Endothelial cell of umbilical vein (primary cell): ENCODE data around the gene RNH1. TPM values are rescaled to one million over a fixed set of nuclear protein-coding genes. Genes with fewer than 3 reads are reported as not detected.

ENCODE experiments used
- BruUV-seq: library from RNA; stranded (reverse); fragments of 400-500 nt; replicated peaks from 2 replicates; lab custom pipeline; 2021; lab: Mats Ljungman, UMichigan
- CTCF ChIA-PET: fragments of 300-600, 350-600 bp; sonication (Branson Sonifier 250); formaldehyde crosslinking; loops from one replicate; lab custom pipeline; 2021; ENCODE audit warnings: antibody characterized with exemption, inconsistent platforms; lab: Charles Lee
- POLR2A ChIA-PET: fragments of 300-600, 350-600 bp; sonication (Branson Sonifier 250); formaldehyde crosslinking; loops from one replicate; lab custom pipeline; 2021; ENCODE audit warnings: antibody characterized with exemption, inconsistent platforms; lab: Charles Lee
- DNase-seq: peaks from one replicate; pipeline ENCODE4 v3.0.0-alpha.2; 2011; ENCODE audit warnings: low read depth, low spot score
- FAIRE-seq: peaks from 2 replicates; lab custom pipeline; 2011; peaks lifted over from hg19 to GRCh38; lab: Jason Lieb, UNC
- H2AFZ ChIP-seq: 2 replicates; pipeline ENCODE4 v1.6.0; 2012; ENCODE audit warnings: low read depth, low read length, control low read depth, inconsistent platforms
- H3K27ac ChIP-seq: 2 replicates; pipeline ENCODE4 v1.5.1; 2011; ENCODE audit warnings: low read depth, mild to moderate bottlenecking, control low read depth, low read length, moderate library complexity; ENCODE audit not compliant: insufficient read depth
- H3K27me3 ChIP-seq, 2 experiments: 2 replicates each; pipeline versions ENCODE4 v1.6.0 to v1.6.1; 2011; ENCODE audit warnings: low read length in 2 of 2, mixed read lengths in 1 of 2; ENCODE audit not compliant: control insufficient read depth in 2 of 2, insufficient read depth in 2 of 2
- H3K36me3 ChIP-seq, 2 experiments: 2 replicates in 1 of 2; 3 replicates in 1 of 2; pipeline ENCODE4 v1.5.1; 2011; ENCODE audit warnings: low read length in 2 of 2, mild to moderate bottlenecking in 1 of 2, moderate library complexity in 1 of 2; ENCODE audit not compliant: control insufficient read depth in 2 of 2, insufficient read depth in 2 of 2; ENCODE audit errors: extremely low read depth in 1 of 2
- H3K4me1 ChIP-seq: 3 replicates; pipeline ENCODE4 v1.5.1; 2011; ENCODE audit warnings: mild to moderate bottlenecking, low read length; ENCODE audit not compliant: control insufficient read depth, insufficient read depth; ENCODE audit errors: extremely low read depth
- H3K4me2 ChIP-seq: 2 replicates; pipeline ENCODE4 v1.6.1; 2011; ENCODE audit warnings: low read length, control low read depth, mixed read lengths; ENCODE audit not compliant: insufficient read depth
- H3K4me3 ChIP-seq, 3 experiments: fragments of 200-600 bp in 1 of 3; sonication (generic), shearing (Covaris generic) in 1 of 3; replicated peaks in 1 of 3; 2 replicates each; pipeline ENCODE4 v1.5.1; 2011 to 2016; ENCODE audit warnings: control low read depth in 3 of 3, low read length in 3 of 3, mild to moderate bottlenecking in 2 of 3, inconsistent platforms in 1 of 3, low read depth in 1 of 3, moderate library complexity in 1 of 3; ENCODE audit not compliant: insufficient read depth in 1 of 3
- H3K79me2 ChIP-seq: 2 replicates; pipeline ENCODE4 v1.6.0; 2012; ENCODE audit warnings: low read length, inconsistent platforms; ENCODE audit not compliant: control insufficient read depth, insufficient read depth
- H3K9ac ChIP-seq: replicated peaks from 2 replicates; pipeline ENCODE3; 2011; ENCODE audit warnings: low read length, control low read depth; ENCODE audit not compliant: insufficient read depth; ENCODE audit errors: extremely low read depth
- H3K9me1 ChIP-seq: replicated peaks from 3 replicates; pipeline ENCODE4 v1.6.0; 2011; ENCODE audit warnings: mild to moderate bottlenecking, low read length; ENCODE audit not compliant: control insufficient read depth, insufficient read depth; ENCODE audit errors: extremely low read depth
- H3K9me3 ChIP-seq: replicated peaks from 2 replicates; pipeline ENCODE4 v1.5.1; 2012; ENCODE audit warnings: low read length, inconsistent platforms; ENCODE audit not compliant: control insufficient read depth, insufficient read depth
- H4K20me1 ChIP-seq: replicated peaks from 2 replicates; pipeline ENCODE3; 2011; ENCODE audit warnings: mild to moderate bottlenecking, low read length; ENCODE audit not compliant: control insufficient read depth, insufficient read depth; ENCODE audit errors: extremely low read depth
- EZH2 ChIP-seq: IDR thresholded peaks from 2 replicates; pipeline ENCODE4 v1.6.1; 2012; ENCODE audit warnings: borderline replicate concordance, low read depth, mild to moderate bottlenecking, moderate library complexity, low read length, inconsistent platforms; ENCODE audit not compliant: severe bottlenecking
- FOS ChIP-seq: IDR thresholded peaks from 2 replicates; pipeline ENCODE4 v1.6.1; 2011; ENCODE audit warnings: mild to moderate bottlenecking, low read length, moderate library complexity, borderline replicate concordance; ENCODE audit not compliant: insufficient read depth
- GATA2 ChIP-seq: IDR thresholded peaks from 2 replicates; pipeline ENCODE4 v1.7.0; 2011; ENCODE audit warnings: low read depth, mild to moderate bottlenecking, moderate library complexity, mixed read lengths, low read length; ENCODE audit not compliant: insufficient read length, insufficient read depth
- JUN ChIP-seq: IDR thresholded peaks from 2 replicates; pipeline ENCODE4 v1.6.1; 2011; ENCODE audit warnings: borderline replicate concordance, low read depth; ENCODE audit not compliant: insufficient read length, insufficient read depth
- MYC ChIP-seq: IDR thresholded peaks from one replicate; pipeline ENCODE4 v1.6.1; 2011; ENCODE audit warnings: mild to moderate bottlenecking, low read depth, low read length
- POLR2A ChIP-seq: IDR thresholded peaks from 2 replicates; pipeline ENCODE4 v1.6.1; 2012; ENCODE audit warnings: low read depth, mild to moderate bottlenecking, control low read depth, low read length
- POLR2AphosphoS5 ChIP-seq: IDR thresholded peaks from 2 replicates; pipeline ENCODE4 v1.6.1; 2012; ENCODE audit warnings: low read depth, mild to moderate bottlenecking, control low read depth, low read length, moderate library complexity; ENCODE audit not compliant: insufficient read depth
- dilution Hi-C: fragments of 300-500 bp; cut with MboI; formaldehyde crosslinking; loops from one replicate; pipeline ENCODE4 v1.15.0; 2019; ENCODE audit warnings: low sequenced_read_pairs; ENCODE audit not compliant: extremely low pct_ligation_motif_present
- intact Hi-C: fragments of 100-400 bp; cut with micrococcal nuclease; formaldehyde crosslinking; loops from one replicate; pipeline ENCODE4 v1.10.0; 2022
- polyA plus RNA-seq, 4 experiments: library from polyadenylated mRNA; depleted of rRNA in 3 of 4; stranded (reverse) in 3 of 4; unstranded in 1 of 4; fragments of >200 nt; gene quantifications; 2 replicates each; pipeline versions ENCODE4 v1.2.1 to v1.2.3, GENCODE V29; 2011 to 2012; ENCODE audit warnings: missing spikeins in 1 of 4
- total RNA-seq: library from RNA; stranded (reverse); gene quantifications from 2 replicates; pipeline ENCODE4 v1.2.3, GENCODE V29; 2021
- TF ChIP-seq, protein P1 (sequence below), 2 donors: IDR thresholded peaks; 1 replicate in 1 of 2; 2 replicates in 1 of 2; pipeline ENCODE4 v1.5.1; 2011; ENCODE audit warnings: low read length in 2 of 2, mild to moderate bottlenecking in 2 of 2, moderate library complexity in 2 of 2, control low read depth in 1 of 2, inconsistent platforms in 1 of 2, low read depth in 1 of 2; ENCODE audit not compliant: insufficient read depth in 1 of 2; ENCODE audit errors: extremely low read depth in 1 of 2
- TF ChIP-seq, protein P2 (sequence below): IDR thresholded peaks from 2 replicates; pipeline ENCODE4 v1.6.1; 2011; ENCODE audit not compliant: insufficient read depth, insufficient read length

The RNH1 gene
- total and polyA plus RNA-seq, 2 donors (not counting 3 experiments of a cell fraction or from before 2014, with no cell fraction given): 144 to 198 TPM

DNA sequence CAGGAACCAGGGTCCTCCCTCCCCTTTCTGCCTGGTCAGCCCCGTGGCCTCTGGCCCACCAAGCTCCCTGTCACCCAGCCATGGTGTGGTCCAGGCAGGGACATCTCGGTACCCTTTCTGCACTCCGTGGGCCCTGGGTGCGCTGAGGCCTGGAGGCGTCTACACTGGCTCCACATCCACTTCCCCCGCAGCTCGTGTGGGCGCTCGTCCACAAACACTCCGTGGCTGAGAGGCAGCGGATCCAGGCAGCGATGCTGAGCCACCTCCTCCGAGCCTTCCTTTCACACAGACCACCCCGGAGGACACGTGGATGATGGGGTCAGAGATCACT, 16.1 kb downstream of the RNH1 start:
- H4K20me1 ChIP-seq: no peaks in the 10 kb centered on the region
- dilution Hi-C loops: no loop called here
- H3K9ac ChIP-seq: no peak overlapping the region
- TF ChIP-seq EZH2: no peak
- no peak for TF ChIP-seq POLR2AphosphoS5
- TF ChIP-seq JUN: no peak
- TF ChIP-seq, protein P1, sequence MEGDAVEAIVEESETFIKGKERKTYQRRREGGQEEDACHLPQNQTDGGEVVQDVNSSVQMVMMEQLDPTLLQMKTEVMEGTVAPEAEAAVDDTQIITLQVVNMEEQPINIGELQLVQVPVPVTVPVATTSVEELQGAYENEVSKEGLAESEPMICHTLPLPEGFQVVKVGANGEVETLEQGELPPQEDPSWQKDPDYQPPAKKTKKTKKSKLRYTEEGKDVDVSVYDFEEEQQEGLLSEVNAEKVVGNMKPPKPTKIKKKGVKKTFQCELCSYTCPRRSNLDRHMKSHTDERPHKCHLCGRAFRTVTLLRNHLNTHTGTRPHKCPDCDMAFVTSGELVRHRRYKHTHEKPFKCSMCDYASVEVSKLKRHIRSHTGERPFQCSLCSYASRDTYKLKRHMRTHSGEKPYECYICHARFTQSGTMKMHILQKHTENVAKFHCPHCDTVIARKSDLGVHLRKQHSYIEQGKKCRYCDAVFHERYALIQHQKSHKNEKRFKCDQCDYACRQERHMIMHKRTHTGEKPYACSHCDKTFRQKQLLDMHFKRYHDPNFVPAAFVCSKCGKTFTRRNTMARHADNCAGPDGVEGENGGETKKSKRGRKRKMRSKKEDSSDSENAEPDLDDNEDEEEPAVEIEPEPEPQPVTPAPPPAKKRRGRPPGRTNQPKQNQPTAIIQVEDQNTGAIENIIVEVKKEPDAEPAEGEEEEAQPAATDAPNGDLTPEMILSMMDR (IDR thresholded peaks at IDR 0.05; ENCODE audit: extremely low read depth in 1 of 2, insufficient read depth in 1 of 2, low read depth in 1 of 2, low read length in 2 of 2): no peak
- TF ChIP-seq MYC: no peak
- no peak for TF ChIP-seq GATA2
- TF ChIP-seq, protein P2, sequence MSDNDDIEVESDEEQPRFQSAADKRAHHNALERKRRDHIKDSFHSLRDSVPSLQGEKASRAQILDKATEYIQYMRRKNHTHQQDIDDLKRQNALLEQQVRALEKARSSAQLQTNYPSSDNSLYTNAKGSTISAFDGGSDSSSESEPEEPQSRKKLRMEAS: no peak
- TF ChIP-seq FOS: no peak
- no peak for TF ChIP-seq POLR2A
- H3K4me2 ChIP-seq: no peak overlapping the region
- BruUV-seq: TSS peak; percentile 21
- no peaks in the 10 kb centered on the region for H3K9me3 ChIP-seq
- FAIRE-seq (no peak), DNase-seq (no peak)
- peaks cover 2 to 32% of the 10 kb centered on the region in 2 experiments for H3K36me3 ChIP-seq
- no peaks in the 10 kb centered on the region for H3K4me1 ChIP-seq
- intact Hi-C loops: no loop called here
- no peaks in the 10 kb centered on the region for H3K27me3 ChIP-seq
- no peaks in the 10 kb centered on the region for H3K79me2 ChIP-seq
- H3K27ac ChIP-seq: no peak overlapping the region
- ChIA-PET POLR2A (no interaction called here), CTCF (no interaction called here)
- no peaks in the 10 kb centered on the region for H3K9me1 ChIP-seq
- H3K4me3 ChIP-seq: no peak overlapping the region
- no peak overlapping the region for H2AFZ ChIP-seq
